IMR-90 (cell line): ENCODE results near the gene TRIM62. TPM values are rescaled to one million over a fixed set of nuclear protein-coding genes. Genes with fewer than 3 reads are reported as not detected.
A peak's percentile ranks its signal among the peaks of the same experiment; 100 is the strongest.

ENCODE experiments used
- ATAC-seq: fragments of 200-7000 bp; cut with Tn5 transposase; 2 replicates; pipeline ENCODE4 v1.9.1; 2020; ENCODE audit warnings: low read depth, mild to moderate bottlenecking, moderate library complexity
- BruUV-seq: library from RNA; stranded (reverse); fragments of 400-500 nt; replicated peaks from 2 replicates; lab custom pipeline; 2021; lab: Mats Ljungman, UMichigan
- CTCF ChIA-PET: fragments of 300-600 bp; formaldehyde crosslinking; extraction: SDS; loops from one replicate; lab custom pipeline; 2021; ENCODE audit warnings: antibody characterized with exemption; lab: Yijun Ruan, JAX
- POLR2A ChIA-PET: fragments of 300-600 bp; sonication (Branson Sonifier 250); formaldehyde crosslinking; loops from one replicate; lab custom pipeline; 2022; ENCODE audit warnings: antibody characterized with exemption; ENCODE audit not compliant: unreplicated experiment; lab: Charles Lee
- DNase-seq: peaks from one replicate; pipeline ENCODE4 v3.0.0; 2013
- H2AFZ ChIP-seq: replicated peaks from 2 replicates; pipeline ENCODE3; 2013; ENCODE audit warnings: low read length, mild to moderate bottlenecking; ENCODE audit not compliant: poor library complexity
- H2AK5ac ChIP-seq: 2 replicates; pipeline ENCODE4 v1.6.1; 2013; ENCODE audit warnings: low read depth, low read length, inconsistent platforms
- H2AK9ac ChIP-seq: replicated peaks from 2 replicates; pipeline ENCODE3; 2013; ENCODE audit warnings: mild to moderate bottlenecking, low read depth, low read length, moderate library complexity; ENCODE audit not compliant: poor library complexity
- H2BK120ac ChIP-seq: 2 replicates; pipeline ENCODE4 v1.6.1; 2013; ENCODE audit warnings: low read depth, low read length, inconsistent platforms
- H2BK15ac ChIP-seq: 3 replicates; pipeline ENCODE4 v1.6.1; 2013; ENCODE audit warnings: low read depth, low read length, inconsistent platforms
- H2BK20ac ChIP-seq: 2 replicates; pipeline ENCODE4 v1.6.1; 2013; ENCODE audit warnings: low read depth, mild to moderate bottlenecking, inconsistent platforms, low read length, moderate library complexity
- H2BK5ac ChIP-seq: 2 replicates; pipeline ENCODE4 v1.6.1; 2013; ENCODE audit warnings: mild to moderate bottlenecking, low read depth, low read length, inconsistent platforms; ENCODE audit not compliant: poor library complexity, severe bottlenecking
- H3K14ac ChIP-seq: replicated peaks from 2 replicates; pipeline ENCODE4 v1.6.1; 2013; ENCODE audit warnings: low read depth, low read length, inconsistent platforms
- H3K18ac ChIP-seq: 2 replicates; pipeline ENCODE4 v1.6.1; 2013; ENCODE audit warnings: low read depth, low read length, control low read depth
- H3K23ac ChIP-seq: 2 replicates; pipeline ENCODE4 v1.6.1; 2013; ENCODE audit warnings: low read depth, low read length, inconsistent platforms
- H3K27ac ChIP-seq: 2 replicates; pipeline ENCODE4 v1.5.1; 2013; ENCODE audit warnings: mild to moderate bottlenecking, control low read depth, low read length; ENCODE audit not compliant: insufficient read depth
- H3K27me3 ChIP-seq: 2 replicates; pipeline ENCODE4 v1.6.1; 2013; ENCODE audit warnings: low read length; ENCODE audit not compliant: control insufficient read depth, insufficient read depth
- H3K36me3 ChIP-seq: 2 replicates; pipeline ENCODE4 v1.6.1; 2013; ENCODE audit warnings: low read length, mixed read lengths; ENCODE audit not compliant: control insufficient read depth, insufficient read depth
- H3K4ac ChIP-seq: 2 replicates; pipeline ENCODE4 v1.6.1; 2013; ENCODE audit warnings: low read depth, low read length, inconsistent platforms
- H3K4me1 ChIP-seq: 2 replicates; pipeline ENCODE4 v1.6.1; 2013; ENCODE audit warnings: low read length, mixed read lengths; ENCODE audit not compliant: control insufficient read depth, insufficient read depth
- H3K4me2 ChIP-seq: 2 replicates; pipeline ENCODE4 v1.6.1; 2013; ENCODE audit warnings: low read depth, mild to moderate bottlenecking, control low read depth, low read length, moderate library complexity
- H3K4me3 ChIP-seq: 2 replicates; pipeline ENCODE4 v1.5.1; 2013; ENCODE audit warnings: low read depth, mild to moderate bottlenecking, control low read depth, low read length, moderate library complexity; ENCODE audit not compliant: insufficient read depth
- H3K56ac ChIP-seq: 2 replicates; pipeline ENCODE4 v1.6.1; 2013; ENCODE audit warnings: low read length, inconsistent platforms; ENCODE audit not compliant: insufficient read depth; ENCODE audit errors: extremely low read depth
- H3K79me1 ChIP-seq, 2 experiments: 2 replicates each; pipeline ENCODE4 v1.6.1; 2013; ENCODE audit warnings: low read length in 2 of 2, inconsistent platforms in 1 of 2, low read depth in 1 of 2
- H3K9ac ChIP-seq: 2 replicates; pipeline ENCODE4 v1.6.1; 2013; ENCODE audit warnings: low read depth, low read length, control low read depth
- H3K9me1 ChIP-seq: 2 replicates; pipeline ENCODE4 v1.6.1; 2013; ENCODE audit warnings: low read length, inconsistent platforms; ENCODE audit not compliant: insufficient read depth
- H3K9me3 ChIP-seq: 2 replicates; pipeline ENCODE4 v1.6.1; 2013; ENCODE audit warnings: low read length; ENCODE audit not compliant: control insufficient read depth, insufficient read depth
- H4K20me1 ChIP-seq: 2 replicates; pipeline ENCODE4 v1.6.1; 2013; ENCODE audit warnings: low read length, inconsistent platforms; ENCODE audit not compliant: insufficient read depth
- H4K5ac ChIP-seq: 2 replicates; pipeline ENCODE4 v1.6.1; 2013; ENCODE audit warnings: mild to moderate bottlenecking, low read depth, low read length, control low read depth
- H4K8ac ChIP-seq, 2 experiments: 2 replicates each; pipeline ENCODE4 v1.6.1; 2013; ENCODE audit warnings: low read depth in 2 of 2, low read length in 2 of 2, control low read depth in 1 of 2, inconsistent platforms in 1 of 2
- H4K91ac ChIP-seq: 2 replicates; pipeline ENCODE4 v1.6.1; 2013; ENCODE audit warnings: low read depth, low read length, inconsistent platforms; ENCODE audit not compliant: insufficient read depth
- CEBPB ChIP-seq: IDR thresholded peaks from 2 replicates; pipeline ENCODE4 v1.6.1; 2012; ENCODE audit warnings: low read depth, low read length, improper control_type of control experiment
- RAD21 ChIP-seq: IDR thresholded peaks from 2 replicates; pipeline ENCODE4 v1.6.1; 2012; ENCODE audit warnings: low read length, improper control_type of control experiment
- SMC3 ChIP-seq: fragments of 150-350 bp; IDR thresholded peaks from 2 replicates; pipeline ENCODE4 v1.6.1; 2016; ENCODE audit warnings: low read depth, mild to moderate bottlenecking, antibody characterized with exemption, low read length, moderate library complexity
- WGBS, 2 experiments: methylation state at CpG; one replicate each; pipeline versions ENCODE4 v1.1.5 to v1.1.7; 2013; ENCODE audit warnings: missing lambda C conversion rate in 2 of 2; ENCODE audit not compliant: insufficient read length in 1 of 2; ENCODE audit errors: extremely low coverage in 2 of 2; 5-methylcytosine and 5-hydroxymethylcytosine counted together
- dilution Hi-C: fragments of 300-500 bp; cut with HindIII; formaldehyde crosslinking; loops from one replicate; pipeline ENCODE4 v1.14.3; 2018; ENCODE audit warnings: low sequenced_read_pairs; ENCODE audit not compliant: unreplicated experiment
- in situ Hi-C: fragments of 300-500 bp; cut with MboI; formaldehyde crosslinking; loops from 3 replicates; pipeline ENCODE4 v1.14.3; 2019; ENCODE audit warnings: low sequenced_read_pairs, inconsistent platforms, mixed read lengths
- intact Hi-C: fragments of 100-400 bp; cut with micrococcal nuclease; formaldehyde crosslinking; loops from 2 replicates; pipeline ENCODE4 v1.10.0; 2022
- polyA plus RNA-seq, 3 experiments: library from polyadenylated mRNA; depleted of rRNA; stranded (reverse); fragments of >200 nt; gene quantifications; 2 replicates each; pipeline ENCODE4 v1.2.3, GENCODE V29; 2012; ENCODE audit warnings: low replicate concordance in 1 of 3
- total RNA-seq: library from RNA; depleted of rRNA; stranded (reverse); fragments of >200 nt; gene quantifications from 2 replicates; pipeline ENCODE4 v1.2.3, GENCODE V29; 2012
- TF ChIP-seq, protein P1 (sequence below): conservative IDR thresholded peaks from 2 replicates; pipeline ENCODE4 v1.5.1; 2012; ENCODE audit warnings: mild to moderate bottlenecking, low read depth, low read length, improper control_type of control experiment

TRIM62 gene
- total and polyA plus RNA-seq, 2 of the 4 experiments (the other 2 are of a cell fraction) = 3.0 to 11.1 TPM

GRCh38 chr1:33111965-33112364 lies 69.9 kb downstream of the TRIM62 start:
- no peaks in the 10 kb centered on the region for H4K20me1 ChIP-seq
- no peak overlapping the region for H4K5ac ChIP-seq
- H3K56ac ChIP-seq = no peak overlapping the region
- H3K14ac ChIP-seq = no peak overlapping the region
- no peak overlapping the region for H3K4me3 ChIP-seq
- no peak overlapping the region for H4K91ac ChIP-seq
- H3K4me1 ChIP-seq = no peaks in the 10 kb centered on the region
- H2BK15ac ChIP-seq = peak overlapping the region; percentile 59; the same call in 1 of the 3 replicates
- H3K79me1 ChIP-seq = no peaks in the 10 kb centered on the region
- H3K27ac ChIP-seq = no peak overlapping the region
- no peak overlapping the region for H2AK5ac ChIP-seq
- no TSS peak for BruUV-seq
- peak; percentile 63 for TF ChIP-seq RAD21
- peak; percentile 34; the same call in 1 of the 2 replicates for TF ChIP-seq SMC3
- TF ChIP-seq CEBPB = no peak
- TF ChIP-seq, protein P1, sequence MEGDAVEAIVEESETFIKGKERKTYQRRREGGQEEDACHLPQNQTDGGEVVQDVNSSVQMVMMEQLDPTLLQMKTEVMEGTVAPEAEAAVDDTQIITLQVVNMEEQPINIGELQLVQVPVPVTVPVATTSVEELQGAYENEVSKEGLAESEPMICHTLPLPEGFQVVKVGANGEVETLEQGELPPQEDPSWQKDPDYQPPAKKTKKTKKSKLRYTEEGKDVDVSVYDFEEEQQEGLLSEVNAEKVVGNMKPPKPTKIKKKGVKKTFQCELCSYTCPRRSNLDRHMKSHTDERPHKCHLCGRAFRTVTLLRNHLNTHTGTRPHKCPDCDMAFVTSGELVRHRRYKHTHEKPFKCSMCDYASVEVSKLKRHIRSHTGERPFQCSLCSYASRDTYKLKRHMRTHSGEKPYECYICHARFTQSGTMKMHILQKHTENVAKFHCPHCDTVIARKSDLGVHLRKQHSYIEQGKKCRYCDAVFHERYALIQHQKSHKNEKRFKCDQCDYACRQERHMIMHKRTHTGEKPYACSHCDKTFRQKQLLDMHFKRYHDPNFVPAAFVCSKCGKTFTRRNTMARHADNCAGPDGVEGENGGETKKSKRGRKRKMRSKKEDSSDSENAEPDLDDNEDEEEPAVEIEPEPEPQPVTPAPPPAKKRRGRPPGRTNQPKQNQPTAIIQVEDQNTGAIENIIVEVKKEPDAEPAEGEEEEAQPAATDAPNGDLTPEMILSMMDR = peak; percentile 55
- no peak overlapping the region for H3K9ac ChIP-seq
- H2BK5ac ChIP-seq = peak overlapping the region; percentile 13
- H3K4me2 ChIP-seq = no peak overlapping the region
- H3K9me3 ChIP-seq = peaks cover 6% of the 10 kb centered on the region
- intact Hi-C loops = loop anchor here (5.0 kb wide), 1 partner anchor 255 kb away; no protein-coding TSS in a partner anchor
- H3K27me3 ChIP-seq = no peaks in the 10 kb centered on the region
- no CpG with 5 or more reads among the region's 3 CpGs for WGBS, 2 experiments
- peak; percentile 44 for DNase-seq
- H2BK120ac ChIP-seq = no peak overlapping the region
- H2AFZ ChIP-seq = no peak overlapping the region
- no peak overlapping the region for H3K4ac ChIP-seq
- dilution Hi-C loops = no loop called here
- H4K8ac ChIP-seq = no peak overlapping the region
- CTCF ChIA-PET = interaction anchor here (0.7 kb wide), 1 partner anchor 16 kb away, joined by 3 read pairs; no protein-coding TSS in a partner anchor
- H2BK20ac ChIP-seq = no peak overlapping the region
- H3K9me1 ChIP-seq = no peaks in the 10 kb centered on the region; the same call in 1 of the 2 replicates
- no peak overlapping the region for H2AK9ac ChIP-seq
- no peak overlapping the region for H3K18ac ChIP-seq
- POLR2A ChIA-PET = no interaction called here
- peak; percentile 72 for ATAC-seq
- no peak overlapping the region for H3K23ac ChIP-seq
- peaks cover 2% of the 10 kb centered on the region; the same call in 1 of the 2 replicates for H3K36me3 ChIP-seq
- in situ Hi-C loops = no loop called here
